GM18508 (cell line): Measurements from ENCODE around the gene SHISA2.

Experiments
- ATAC-seq: cut with Tn5 transposase; IDR thresholded peaks from one replicate; pipeline ENCODE4 v1.9.1; 2021; ENCODE audit warnings: moderate number of reproducible peaks; ENCODE audit not compliant: insufficient read depth, unreplicated experiment

SHISA2 gene

GRCh38 chr13:26050568-26051230, 1.1 kb downstream of the SHISA2 start:
- ATAC-seq: no peak

GRCh38 chr13:26048741-26049140, 3.1 kb downstream of the SHISA2 start:
- ATAC-seq: no peak

DNA sequence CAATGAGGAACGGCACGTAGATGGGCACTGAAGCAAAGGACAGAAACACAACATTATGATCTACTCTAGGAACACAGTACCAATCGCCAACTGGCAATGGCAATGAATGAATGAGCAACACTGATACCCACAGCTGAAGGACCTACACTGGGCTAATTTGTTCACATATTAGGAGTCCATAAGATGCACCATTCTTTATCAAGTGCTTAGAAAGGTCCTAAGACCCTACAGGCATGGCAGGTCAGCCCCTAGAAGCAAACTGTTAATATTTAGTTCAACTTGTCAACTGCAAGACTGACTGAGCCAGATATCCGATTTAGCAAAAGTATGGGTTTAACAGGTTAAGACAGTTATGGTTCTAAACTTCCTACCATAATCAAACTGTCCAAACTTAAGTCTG, 4.8 kb downstream of the SHISA2 start:
- no peak for ATAC-seq

GRCh38 chr13:26046639-26047038, 5.2 kb downstream of the SHISA2 start:
- no peak for ATAC-seq

GRCh38 chr13:26045142-26045541, 6.7 kb downstream of the SHISA2 start:
- no peak for ATAC-seq

DNA sequence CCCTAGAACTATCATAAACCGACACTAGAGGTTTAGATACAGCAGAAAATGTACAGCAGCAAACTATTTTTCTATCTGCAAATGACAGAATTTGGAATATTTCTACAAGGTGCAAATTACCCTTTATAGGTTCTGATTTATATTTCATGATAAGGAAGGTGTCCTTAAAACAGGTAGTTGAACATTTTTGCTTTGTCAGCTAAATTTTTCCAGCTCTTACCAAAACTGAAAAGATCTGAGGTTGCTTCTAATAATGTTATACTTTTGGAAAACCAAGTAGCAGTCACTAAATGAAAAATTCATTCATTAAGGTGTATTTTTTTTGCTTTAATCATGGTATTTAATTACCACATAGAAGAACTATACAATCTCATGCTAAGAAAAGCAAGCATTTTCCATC, 9.0 kb downstream of the SHISA2 start:
- ATAC-seq: no peak

DNA sequence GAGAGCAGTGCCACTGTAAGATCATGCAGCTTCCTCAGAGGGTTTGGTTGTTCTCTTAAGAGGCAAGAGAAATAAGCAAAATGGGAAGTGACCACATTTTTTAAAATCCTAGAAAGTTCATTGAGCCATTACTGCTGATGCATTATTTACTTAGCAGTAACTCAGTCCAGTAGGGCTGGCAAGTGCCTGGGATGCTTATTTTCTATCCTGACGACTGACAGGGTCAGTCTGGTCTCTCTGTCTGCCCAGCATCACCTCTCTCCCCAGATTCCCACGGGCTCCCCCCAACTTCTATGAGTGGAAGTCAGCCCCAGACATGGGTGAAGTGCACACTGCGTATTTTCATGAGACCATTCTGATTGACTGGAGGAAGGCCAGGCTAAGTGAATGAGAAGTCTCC, 10.4 kb downstream of the SHISA2 start:
- ATAC-seq: no peak

DNA sequence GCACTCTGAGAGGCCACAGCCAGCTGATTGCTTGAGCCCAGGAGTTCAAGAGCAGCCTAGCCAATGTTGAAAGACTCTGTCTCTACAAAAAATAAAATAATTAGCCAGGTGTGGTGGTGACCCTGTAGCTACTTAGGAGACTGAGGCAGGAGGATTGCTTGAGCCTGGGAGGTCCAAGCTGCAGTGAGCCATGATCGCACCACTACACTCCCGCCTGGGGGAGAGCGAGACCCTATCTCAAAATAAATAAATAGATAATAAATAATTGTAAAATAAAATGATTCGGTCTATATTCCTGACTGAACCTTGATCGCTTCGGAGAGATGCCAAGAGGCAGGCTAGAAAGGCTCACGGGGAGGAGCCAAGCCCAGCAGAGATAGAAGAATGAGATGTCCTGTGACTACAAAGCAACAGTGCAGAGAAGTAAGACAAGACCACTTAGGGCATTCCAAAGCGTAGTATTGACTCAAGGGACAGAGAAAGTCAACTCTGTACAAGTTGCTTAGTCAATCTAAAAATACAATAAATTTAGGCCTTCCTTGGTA, 12.8 kb downstream of the SHISA2 start:
- no peak for ATAC-seq

- no peak for ATAC-seq
Measured at GRCh38 chr13:26037302-26037701, 14.5 kb downstream of the SHISA2 start.

DNA sequence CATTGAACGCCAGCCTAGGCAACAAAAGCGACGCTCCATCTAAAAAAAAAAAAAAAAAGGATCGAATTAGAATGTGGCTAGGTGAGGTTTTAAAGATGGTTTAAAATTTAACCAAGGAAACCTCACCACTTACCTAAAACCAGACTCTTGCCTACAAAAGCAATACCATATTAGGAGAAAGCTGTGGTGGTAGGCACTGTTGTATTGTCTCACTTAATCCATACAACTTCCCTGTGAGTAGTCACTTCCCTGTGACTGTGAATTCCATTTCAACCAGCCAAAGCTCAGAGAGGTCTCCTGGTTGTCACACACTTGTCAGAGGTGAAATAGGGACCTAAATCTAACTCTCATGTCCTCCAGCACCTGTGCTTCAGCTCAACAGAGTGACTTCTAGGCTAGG, 15.4 kb downstream of the SHISA2 start:
- no peak for ATAC-seq

GRCh38 chr13:26034018-26034417, 17.8 kb downstream of the SHISA2 start:
- ATAC-seq: no peak

DNA sequence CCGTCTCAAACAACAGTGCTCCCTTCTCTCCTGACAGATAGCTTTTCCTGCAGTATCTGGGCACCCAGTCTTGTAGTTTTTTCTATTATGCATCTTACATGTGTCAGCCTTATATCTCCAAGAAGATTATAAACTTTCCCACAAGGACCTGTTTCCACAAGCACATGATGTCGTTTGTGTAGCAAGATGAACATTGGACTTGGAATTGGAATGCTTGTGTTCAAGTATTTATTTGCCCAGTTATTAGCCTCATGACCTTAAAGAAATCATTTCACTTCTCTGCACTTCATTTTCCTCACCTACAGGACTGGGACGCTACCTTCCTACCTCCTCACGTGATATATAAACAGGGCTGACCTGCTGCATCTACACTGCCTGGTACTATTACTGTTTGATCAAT, 21.5 kb downstream of the SHISA2 start:
- no peak for ATAC-seq

GRCh38 chr13:26029581-26030136, 22.2 kb downstream of the SHISA2 start:
- no peak for ATAC-seq

- no peak for ATAC-seq
Measured at GRCh38 chr13:26026211-26026610, 25.6 kb downstream of the SHISA2 start.

GRCh38 chr13:26025771-26026170, 26.0 kb downstream of the SHISA2 start:
- ATAC-seq: no peak

- no peak for ATAC-seq
Measured at GRCh38 chr13:26025196-26025595, 26.6 kb downstream of the SHISA2 start.

GRCh38 chr13:26024558-26024957, 27.3 kb downstream of the SHISA2 start:
- ATAC-seq: no peak

DNA sequence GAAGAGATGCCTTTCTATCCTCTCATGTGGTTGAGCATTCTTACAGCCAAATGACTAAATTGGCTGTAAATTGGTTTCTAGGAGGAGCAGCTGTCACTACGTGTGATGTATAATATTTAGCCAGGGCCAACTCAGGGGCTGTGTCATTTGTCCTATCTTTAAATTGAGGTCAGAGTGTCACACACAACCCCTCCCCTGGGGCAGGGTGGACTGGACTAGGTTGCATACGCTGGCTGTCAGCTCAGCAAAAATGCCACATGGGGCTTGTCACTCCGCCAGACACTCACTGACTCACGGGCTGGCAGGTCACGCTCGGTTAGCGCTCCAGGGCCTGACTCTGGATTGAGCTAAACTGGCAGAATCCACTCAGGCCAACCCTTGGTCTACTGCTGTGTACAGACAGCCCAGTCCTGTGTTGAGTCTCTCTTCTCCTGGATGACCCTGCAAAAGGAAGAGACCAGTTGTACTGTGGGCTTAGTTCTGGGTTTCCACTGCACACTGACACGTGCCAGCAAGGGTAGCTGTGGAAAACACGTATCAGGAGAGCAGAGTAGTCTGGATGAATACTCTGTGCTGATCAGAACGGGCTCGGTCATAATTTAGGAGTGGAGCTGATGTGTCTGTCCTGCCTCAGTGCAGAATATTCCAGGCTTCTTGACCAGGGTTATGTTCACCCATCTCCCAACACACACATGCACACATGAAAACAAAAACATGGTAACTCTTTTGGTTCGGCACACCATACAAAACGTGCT, 29.1 kb downstream of the SHISA2 start:
- ATAC-seq: no peak

DNA sequence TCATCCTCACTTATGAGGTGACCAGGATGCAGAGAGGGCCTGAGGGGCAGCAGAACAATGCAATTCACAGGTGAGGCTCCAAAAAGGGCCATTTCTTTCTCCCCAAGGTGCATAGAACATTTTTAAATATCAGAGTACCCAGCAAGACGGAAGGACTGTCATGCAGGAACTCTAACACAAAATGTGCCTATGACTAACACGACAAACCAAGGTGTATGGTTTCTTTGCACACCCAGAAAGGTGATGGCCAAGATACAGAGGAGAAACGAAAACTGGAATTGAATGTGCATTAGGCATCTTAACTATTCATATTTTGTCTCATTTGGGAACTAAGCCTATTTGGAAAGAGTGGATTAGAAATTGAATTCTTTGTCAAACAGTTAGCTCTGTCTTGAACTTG, 29.9 kb downstream of the SHISA2 start:
- ATAC-seq: no peak

DNA sequence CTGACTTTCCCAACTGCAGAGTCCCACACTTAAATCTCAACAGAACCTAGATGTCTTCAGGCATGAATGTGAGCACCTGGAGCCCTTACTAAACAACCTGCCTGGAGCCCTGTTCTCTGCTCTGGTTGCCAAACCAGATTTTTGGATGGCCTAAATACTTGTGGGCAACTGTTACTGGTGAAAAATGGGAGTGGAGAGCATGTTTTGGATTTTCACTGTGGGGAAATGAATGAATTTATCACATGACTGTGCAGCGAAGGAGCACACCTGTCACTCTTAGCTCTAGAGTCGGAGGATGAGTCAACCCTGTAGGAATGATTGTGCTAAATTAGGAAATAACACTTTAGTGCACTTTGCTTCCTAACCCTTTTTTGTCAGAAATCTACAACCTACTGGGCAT, 30.3 kb downstream of the SHISA2 start:
- ATAC-seq: no peak

GRCh38 chr13:26020891-26021290, 30.9 kb downstream of the SHISA2 start:
- no peak for ATAC-seq
